DOHH2 (cell line): ENCODE measurements around the gene KRI1.

Source experiments
- H3F3A ChIP-seq: fragments of 200-600 bp; sonication (generic), shearing (Covaris generic); 2 replicates; pipeline ENCODE4 v1.6.0; 2016; ENCODE audit warnings: antibody characterized with exemption, mild to moderate bottlenecking; ENCODE audit not compliant: control insufficient read depth, insufficient read depth
- H3K27ac ChIP-seq: fragments of 200-600 bp; sonication (generic); 2 replicates; pipeline ENCODE4 v1.5.1; 2014; ENCODE audit warnings: low read depth, mild to moderate bottlenecking, low read length, moderate library complexity
- H3K27me3 ChIP-seq: fragments of 200-600 bp; sonication (generic); 2 replicates; pipeline ENCODE4 v1.6.1; 2014; ENCODE audit warnings: mild to moderate bottlenecking, low read length, mixed read lengths; ENCODE audit not compliant: control insufficient read depth
- H3K36me3 ChIP-seq: fragments of 200-600 bp; sonication (generic); 2 replicates; pipeline ENCODE4 v1.6.1; 2014; ENCODE audit warnings: mild to moderate bottlenecking, low read length, moderate library complexity, mixed read lengths; ENCODE audit not compliant: control insufficient read depth
- H3K4me1 ChIP-seq: fragments of 200-600 bp; sonication (generic); 2 replicates; pipeline ENCODE4 v1.6.1; 2014; ENCODE audit warnings: mild to moderate bottlenecking, low read length, mixed read lengths; ENCODE audit not compliant: control insufficient read depth
- H3K4me2 ChIP-seq: fragments of 200-600 bp; sonication (generic); 2 replicates; pipeline ENCODE4 v1.6.0; 2014; ENCODE audit warnings: mild to moderate bottlenecking, low read length, moderate library complexity
- H3K4me3 ChIP-seq: fragments of 200-600 bp; sonication (generic); 2 replicates; pipeline ENCODE4 v1.5.1; 2014; ENCODE audit warnings: mild to moderate bottlenecking, low read length, mixed read lengths
- H3K79me2 ChIP-seq: fragments of 200-600 bp; sonication (generic); 2 replicates; pipeline ENCODE4 v1.6.1; 2014; ENCODE audit warnings: mild to moderate bottlenecking, low read length, mixed read lengths; ENCODE audit not compliant: control insufficient read depth
- H3K9me2 ChIP-seq: fragments of 200-600 bp; sonication (generic); replicated peaks from 2 replicates; pipeline ENCODE4 v1.6.1; 2014; ENCODE audit warnings: mild to moderate bottlenecking, low read length, mixed read lengths; ENCODE audit not compliant: control insufficient read depth
- H3K9me3 ChIP-seq: fragments of 200-600 bp; sonication (generic); 2 replicates; pipeline ENCODE4 v1.6.1; 2014; ENCODE audit warnings: antibody characterized with exemption, low read length, mixed read lengths; ENCODE audit not compliant: control insufficient read depth, insufficient read depth
- H4K20me1 ChIP-seq: fragments of 200-600 bp; sonication (generic); 2 replicates; pipeline ENCODE4 v1.6.0; 2014; ENCODE audit warnings: low read depth, mild to moderate bottlenecking, antibody characterized with exemption, low read length, moderate library complexity; ENCODE audit not compliant: control insufficient read depth, insufficient read depth
- EZH2phosphoT487 ChIP-seq: fragments of 200-600 bp; sonication (generic); IDR thresholded peaks from 2 replicates; pipeline ENCODE4 v1.6.1; 2017; ENCODE audit warnings: borderline replicate concordance, mild to moderate bottlenecking, antibody characterized with exemption, low read length, moderate library complexity, mixed read lengths
- TF ChIP-seq, protein P1 (sequence below): fragments of 200-600 bp; sonication (generic); IDR thresholded peaks from one replicate; pipeline ENCODE4 v1.5.1; 2014; ENCODE audit warnings: antibody characterized with exemption, mild to moderate bottlenecking, low read depth, low read length; ENCODE audit not compliant: poor library complexity, severe bottlenecking

KRI1 gene

DNA sequence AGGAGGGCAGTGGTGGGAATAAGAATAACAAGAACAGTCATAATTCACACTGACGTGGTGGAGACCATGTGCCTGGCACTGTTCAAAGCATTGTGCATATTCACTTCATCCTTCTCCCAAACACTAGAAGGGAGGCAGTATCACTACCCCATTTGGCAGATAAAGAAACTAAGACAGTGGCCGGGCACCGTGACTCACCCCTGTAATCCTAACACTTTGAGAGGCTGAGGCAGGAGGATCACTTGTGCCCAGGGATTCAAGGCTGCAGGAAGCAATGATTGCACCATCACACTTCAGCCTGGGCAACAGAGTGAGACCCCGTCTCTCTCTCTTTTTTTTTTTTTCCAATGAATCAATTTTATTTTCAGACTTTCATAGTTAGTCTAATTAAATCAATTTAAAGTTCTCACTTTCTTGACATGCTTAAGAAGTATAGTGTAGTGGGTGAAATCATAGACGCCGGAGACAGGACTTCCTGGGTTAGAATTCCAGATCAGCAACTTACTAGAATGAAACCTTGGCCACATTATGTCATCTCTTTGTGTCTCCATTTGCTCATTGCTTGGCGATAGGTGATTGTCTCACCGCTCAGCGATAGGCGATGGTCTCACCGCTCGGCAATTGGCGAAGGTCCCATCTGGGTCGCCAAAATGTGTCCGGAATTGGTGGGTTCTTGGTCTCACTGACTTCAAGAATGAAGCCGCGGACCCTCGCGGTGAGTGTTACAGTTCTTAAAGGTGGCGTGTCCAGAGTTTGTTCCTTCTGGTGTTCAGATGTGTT lies 27.4 kb downstream of the KRI1 start:
- H3K27ac ChIP-seq: no peak overlapping the region
- no peaks in the 10 kb centered on the region for H4K20me1 ChIP-seq
- peaks cover 11% of the 10 kb centered on the region for H3F3A ChIP-seq
- H3K9me3 ChIP-seq: no peaks in the 10 kb centered on the region
- TF ChIP-seq, protein P1, sequence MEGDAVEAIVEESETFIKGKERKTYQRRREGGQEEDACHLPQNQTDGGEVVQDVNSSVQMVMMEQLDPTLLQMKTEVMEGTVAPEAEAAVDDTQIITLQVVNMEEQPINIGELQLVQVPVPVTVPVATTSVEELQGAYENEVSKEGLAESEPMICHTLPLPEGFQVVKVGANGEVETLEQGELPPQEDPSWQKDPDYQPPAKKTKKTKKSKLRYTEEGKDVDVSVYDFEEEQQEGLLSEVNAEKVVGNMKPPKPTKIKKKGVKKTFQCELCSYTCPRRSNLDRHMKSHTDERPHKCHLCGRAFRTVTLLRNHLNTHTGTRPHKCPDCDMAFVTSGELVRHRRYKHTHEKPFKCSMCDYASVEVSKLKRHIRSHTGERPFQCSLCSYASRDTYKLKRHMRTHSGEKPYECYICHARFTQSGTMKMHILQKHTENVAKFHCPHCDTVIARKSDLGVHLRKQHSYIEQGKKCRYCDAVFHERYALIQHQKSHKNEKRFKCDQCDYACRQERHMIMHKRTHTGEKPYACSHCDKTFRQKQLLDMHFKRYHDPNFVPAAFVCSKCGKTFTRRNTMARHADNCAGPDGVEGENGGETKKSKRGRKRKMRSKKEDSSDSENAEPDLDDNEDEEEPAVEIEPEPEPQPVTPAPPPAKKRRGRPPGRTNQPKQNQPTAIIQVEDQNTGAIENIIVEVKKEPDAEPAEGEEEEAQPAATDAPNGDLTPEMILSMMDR: no peak
- no peak for TF ChIP-seq EZH2phosphoT487
- H3K4me1 ChIP-seq: peaks cover 7% of the 10 kb centered on the region
- no peaks in the 10 kb centered on the region for H3K79me2 ChIP-seq
- H3K4me2 ChIP-seq: no peak overlapping the region
- no peaks in the 10 kb centered on the region for H3K36me3 ChIP-seq
- peaks cover 37% of the 10 kb centered on the region for H3K27me3 ChIP-seq
- no peaks in the 10 kb centered on the region for H3K9me2 ChIP-seq
- no peak overlapping the region for H3K4me3 ChIP-seq

DNA sequence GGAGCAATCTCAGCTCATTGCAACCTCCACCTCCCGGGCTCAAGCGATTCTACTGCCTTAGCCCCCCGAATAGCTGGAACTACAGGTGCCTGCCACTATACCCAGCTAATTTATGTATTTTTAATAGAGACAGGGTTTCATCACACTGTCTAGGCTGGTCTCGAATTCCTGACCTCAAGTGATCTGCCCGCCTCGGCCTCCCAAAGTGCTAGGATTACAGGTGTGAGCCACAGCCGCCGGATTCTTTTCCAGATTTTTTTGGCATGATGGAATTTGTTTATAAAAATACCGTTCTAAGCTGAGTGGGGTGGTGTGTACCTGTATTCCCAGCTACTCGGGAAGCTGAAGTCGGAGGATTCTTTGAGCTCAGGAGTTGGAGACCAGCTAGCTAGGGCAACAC lies 28.1 kb downstream of the KRI1 start:
- Histone ChIP-seq H3K27ac (no peak overlapping the region), H3K79me2 (no peaks in the 10 kb centered on the region), H3K9me3 (no peaks in the 10 kb centered on the region), H3K4me1 (peaks cover under 1% of the 10 kb centered on the region; the same call in 1 of the 2 replicates), H3K27me3 (peaks cover 37% of the 10 kb centered on the region), H3F3A (peaks cover 4% of the 10 kb centered on the region), H3K9me2 (no peaks in the 10 kb centered on the region), H3K4me3 (no peak overlapping the region), H3K4me2 (no peak overlapping the region), H3K36me3 (no peaks in the 10 kb centered on the region), H4K20me1 (no peaks in the 10 kb centered on the region)
- no peak for TF ChIP-seq EZH2phosphoT487
- TF ChIP-seq, protein P1: no peak

DNA sequence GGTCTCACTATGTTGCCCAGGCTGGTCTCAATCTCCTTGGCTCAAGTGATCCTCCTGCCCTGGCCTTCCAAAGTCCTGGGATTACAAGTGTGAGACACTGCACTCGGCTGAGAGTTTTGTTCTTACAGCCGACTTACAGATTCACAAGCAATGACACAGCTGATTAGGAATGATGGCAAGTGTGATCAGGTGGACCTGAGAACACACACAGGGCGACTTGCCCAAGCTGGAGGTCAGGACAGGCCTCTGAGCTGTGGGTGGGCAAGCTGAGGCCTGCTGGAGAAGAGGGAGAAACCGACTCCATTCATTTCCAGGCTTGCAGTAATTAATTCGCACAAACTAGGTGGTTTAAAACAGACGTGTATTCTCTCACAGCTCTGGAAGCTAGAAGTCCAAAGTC lies 30.2 kb downstream of the KRI1 start:
- Histone ChIP-seq H3K27ac (no peak overlapping the region), H3K27me3 (peaks cover 37% of the 10 kb centered on the region), H3K9me2 (no peaks in the 10 kb centered on the region), H3K79me2 (no peaks in the 10 kb centered on the region), H3K4me3 (no peak overlapping the region), H4K20me1 (no peaks in the 10 kb centered on the region), H3F3A (no peaks in the 10 kb centered on the region), H3K36me3 (no peaks in the 10 kb centered on the region), H3K4me2 (no peak overlapping the region), H3K4me1 (no peaks in the 10 kb centered on the region), H3K9me3 (peaks cover 2% of the 10 kb centered on the region; the same call in 1 of the 2 replicates)
- no peak for TF ChIP-seq EZH2phosphoT487
- TF ChIP-seq, protein P1: no peak
